Keratinocyte (primary cell): ENCODE results near the gene EID3.

Experiments used
- EZH2 ChIP-seq: IDR thresholded peaks from one replicate; pipeline ENCODE4 v1.6.1; 2012; ENCODE audit warnings: inconsistent platforms, mild to moderate bottlenecking, low read length, moderate library complexity
- TF ChIP-seq, protein P1 (sequence below), 3 experiments: IDR thresholded peaks in 1 of 3; conservative IDR thresholded peaks in 1 of 3; optimal IDR thresholded peaks in 1 of 3; 2 replicates in 2 of 3; 3 replicates in 1 of 3; pipeline versions ENCODE3 to v1.5.1; 2011; ENCODE audit warnings: low read length in 3 of 3, mild to moderate bottlenecking in 3 of 3, moderate library complexity in 2 of 3, control low read depth in 1 of 3, inconsistent platforms in 1 of 3; ENCODE audit not compliant: insufficient read depth in 2 of 3; ENCODE audit errors: extremely low read depth in 1 of 3

GRCh38 chr12:104290855-104291254, 12.7 kb upstream of the EID3 start:
- TF ChIP-seq, protein P1, sequence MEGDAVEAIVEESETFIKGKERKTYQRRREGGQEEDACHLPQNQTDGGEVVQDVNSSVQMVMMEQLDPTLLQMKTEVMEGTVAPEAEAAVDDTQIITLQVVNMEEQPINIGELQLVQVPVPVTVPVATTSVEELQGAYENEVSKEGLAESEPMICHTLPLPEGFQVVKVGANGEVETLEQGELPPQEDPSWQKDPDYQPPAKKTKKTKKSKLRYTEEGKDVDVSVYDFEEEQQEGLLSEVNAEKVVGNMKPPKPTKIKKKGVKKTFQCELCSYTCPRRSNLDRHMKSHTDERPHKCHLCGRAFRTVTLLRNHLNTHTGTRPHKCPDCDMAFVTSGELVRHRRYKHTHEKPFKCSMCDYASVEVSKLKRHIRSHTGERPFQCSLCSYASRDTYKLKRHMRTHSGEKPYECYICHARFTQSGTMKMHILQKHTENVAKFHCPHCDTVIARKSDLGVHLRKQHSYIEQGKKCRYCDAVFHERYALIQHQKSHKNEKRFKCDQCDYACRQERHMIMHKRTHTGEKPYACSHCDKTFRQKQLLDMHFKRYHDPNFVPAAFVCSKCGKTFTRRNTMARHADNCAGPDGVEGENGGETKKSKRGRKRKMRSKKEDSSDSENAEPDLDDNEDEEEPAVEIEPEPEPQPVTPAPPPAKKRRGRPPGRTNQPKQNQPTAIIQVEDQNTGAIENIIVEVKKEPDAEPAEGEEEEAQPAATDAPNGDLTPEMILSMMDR (optimal IDR thresholded peaks at IDR 0.05 in 1 of 3, IDR thresholded peaks at IDR 0.05 in 1 of 3, conservative IDR thresholded peaks at IDR 0.05 in 1 of 3; ENCODE audit: extremely low read depth in 1 of 3, insufficient read depth in 2 of 3, low read length in 3 of 3) = no peak
- no peak for TF ChIP-seq EZH2
